TTC549 (cell line): ENCODE data around the gene POLD1.
"Not testable (repeated sequence)": the region's sequence is repeated elsewhere in the genome, so short reads cannot be mapped to it uniquely, and the experiment has no call there.

ENCODE experiments used
- FAIRE-seq: peaks from 2 replicates; lab custom pipeline; 2012; peaks lifted over from hg19 to GRCh38; lab: Jason Lieb, UNC

POLD1 gene

DNA sequence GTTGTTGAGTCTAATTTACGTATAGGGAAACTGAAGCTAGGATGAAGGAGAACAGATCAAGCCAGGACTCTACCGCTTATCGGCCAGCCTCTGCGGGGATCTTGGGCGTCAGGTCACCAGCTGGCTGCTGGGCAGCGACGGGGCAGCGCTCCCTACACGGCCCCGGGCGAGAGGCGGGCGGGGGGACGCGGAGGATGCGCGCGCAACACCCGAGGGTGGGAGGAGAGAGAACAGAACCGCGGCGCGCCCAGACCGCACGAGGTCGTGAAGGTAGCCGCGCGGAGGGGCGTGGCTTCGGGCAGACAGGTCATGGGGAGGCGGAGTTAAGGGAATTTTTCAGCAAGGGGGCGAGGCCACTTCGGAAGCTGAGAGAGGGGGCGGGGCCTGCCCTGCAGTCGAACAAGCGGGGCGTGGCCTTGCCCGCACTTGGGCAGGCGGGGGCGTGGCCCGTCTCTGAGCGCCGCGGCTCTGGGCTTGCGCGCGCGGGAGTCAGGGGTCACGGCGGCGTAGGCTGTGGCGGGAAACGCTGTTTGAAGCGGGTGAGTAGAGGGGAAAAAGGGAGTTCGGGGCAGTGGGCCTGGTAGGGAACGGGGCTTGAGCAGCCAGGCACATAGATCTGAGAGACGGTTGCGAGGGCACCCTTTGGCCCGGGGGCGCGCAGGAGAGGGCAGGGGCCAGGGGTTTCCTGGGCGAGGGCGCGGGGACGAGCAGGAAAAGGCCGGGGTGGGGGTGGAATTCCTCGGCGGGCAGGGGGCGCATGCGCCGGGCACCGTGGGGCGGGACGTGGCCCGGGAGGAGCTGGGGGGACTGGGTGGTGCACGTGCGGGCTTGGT, at the start of gene POLD1:
POLD1 (plus strand) TSS at position 496 of the 833 bp plus-strand sequence. CDS start 14,505 bp downstream, outside the sequence.
- peak; percentile 81 for FAIRE-seq

DNA sequence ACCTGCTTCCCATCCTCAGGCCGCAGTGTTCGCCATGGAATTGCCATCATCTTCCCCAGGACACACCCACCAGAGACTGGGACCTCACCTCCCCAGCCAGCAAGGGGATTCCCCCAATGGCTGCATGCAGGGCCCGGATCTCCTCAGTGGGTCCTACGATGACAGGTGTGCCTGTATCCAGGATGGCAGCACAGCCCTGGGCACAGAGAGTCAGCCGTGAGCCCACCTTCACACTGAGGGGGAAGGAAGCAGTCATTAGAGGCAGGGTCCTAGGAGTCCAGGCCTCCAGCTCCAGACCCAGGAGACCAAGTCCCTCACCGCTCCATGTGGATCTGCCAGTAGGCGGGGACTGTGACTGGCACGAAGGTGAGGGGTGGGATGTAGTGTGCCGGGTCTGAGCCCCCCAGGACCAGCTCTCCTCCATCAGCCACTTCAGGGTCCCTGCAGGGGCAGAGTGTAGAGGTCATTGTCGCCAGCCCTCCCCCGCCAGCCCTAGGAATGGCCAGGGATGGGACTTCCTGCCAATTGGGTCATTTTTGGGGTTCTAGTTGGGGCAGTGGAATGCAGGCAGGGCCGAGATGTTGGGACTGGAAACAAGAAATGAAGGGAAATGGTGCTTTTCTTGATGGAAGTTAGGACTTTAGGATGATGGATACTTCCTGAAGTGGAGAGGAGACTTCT, 49.3 kb upstream of the POLD1 start:
- FAIRE-seq, result no peak

DNA sequence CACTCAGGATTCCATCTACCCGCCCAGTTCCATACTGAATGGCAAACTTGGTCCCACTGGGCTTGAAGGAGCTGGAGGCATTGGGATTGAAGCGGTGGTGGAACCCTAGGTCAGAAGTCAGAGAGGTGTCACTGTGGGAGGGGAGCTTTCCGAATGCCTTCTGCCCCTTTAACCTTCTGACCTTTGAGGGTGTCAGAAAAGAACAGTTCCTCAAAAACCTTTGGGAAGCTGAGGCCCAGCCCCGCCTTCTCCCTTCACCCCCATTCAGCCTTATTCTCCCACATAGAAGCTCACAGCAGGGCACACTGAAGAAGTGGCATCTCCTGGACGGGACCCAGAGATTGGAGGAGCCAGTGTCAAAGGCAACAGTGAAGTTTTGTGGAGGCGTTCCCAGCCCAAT, 47.1 kb upstream of the POLD1 start:
- FAIRE-seq, result not testable (repeated sequence)

DNA sequence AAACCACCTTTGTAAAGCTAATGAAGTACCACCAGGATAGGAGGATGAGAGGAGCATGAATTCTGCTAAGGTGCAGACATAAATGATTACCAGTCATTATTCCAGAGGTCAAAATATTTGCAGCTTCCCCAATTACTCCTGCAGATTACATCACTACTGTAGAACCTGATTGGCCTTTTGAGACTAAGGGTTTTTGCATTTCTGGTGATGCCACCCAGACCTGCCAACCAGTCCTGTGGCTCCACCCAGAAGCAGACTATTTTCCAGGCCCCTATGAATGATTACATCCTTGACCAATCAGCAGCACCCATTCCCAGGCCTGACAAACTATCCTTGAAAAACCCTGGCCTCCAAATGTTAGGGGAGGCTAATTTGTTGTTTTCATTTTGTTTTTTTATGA, 43.8 kb upstream of the POLD1 start:
- no peak for FAIRE-seq

DNA sequence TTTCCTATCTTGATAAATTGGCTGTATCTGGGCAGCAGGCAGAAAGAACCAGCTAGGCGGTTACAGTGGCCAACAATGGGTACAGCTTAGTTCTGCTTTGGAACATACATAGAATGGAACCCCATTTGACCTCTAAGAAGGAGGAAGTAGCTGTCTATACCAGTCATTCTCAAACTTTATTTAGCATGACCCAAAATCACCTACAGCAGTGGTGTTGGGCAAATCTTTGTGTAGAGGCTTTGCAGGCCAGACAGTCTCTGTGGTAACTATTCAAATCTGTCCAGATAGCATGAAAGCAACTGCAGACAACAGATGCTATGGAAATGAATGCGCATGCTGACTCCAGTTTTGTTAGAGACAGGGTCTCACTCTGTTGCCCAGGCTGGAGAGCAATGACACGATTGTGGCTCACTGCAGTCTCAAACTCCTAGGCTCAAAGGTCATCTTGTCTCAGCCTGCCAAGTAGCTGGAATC, 43.0 kb upstream of the POLD1 start:
- FAIRE-seq, result no peak

DNA sequence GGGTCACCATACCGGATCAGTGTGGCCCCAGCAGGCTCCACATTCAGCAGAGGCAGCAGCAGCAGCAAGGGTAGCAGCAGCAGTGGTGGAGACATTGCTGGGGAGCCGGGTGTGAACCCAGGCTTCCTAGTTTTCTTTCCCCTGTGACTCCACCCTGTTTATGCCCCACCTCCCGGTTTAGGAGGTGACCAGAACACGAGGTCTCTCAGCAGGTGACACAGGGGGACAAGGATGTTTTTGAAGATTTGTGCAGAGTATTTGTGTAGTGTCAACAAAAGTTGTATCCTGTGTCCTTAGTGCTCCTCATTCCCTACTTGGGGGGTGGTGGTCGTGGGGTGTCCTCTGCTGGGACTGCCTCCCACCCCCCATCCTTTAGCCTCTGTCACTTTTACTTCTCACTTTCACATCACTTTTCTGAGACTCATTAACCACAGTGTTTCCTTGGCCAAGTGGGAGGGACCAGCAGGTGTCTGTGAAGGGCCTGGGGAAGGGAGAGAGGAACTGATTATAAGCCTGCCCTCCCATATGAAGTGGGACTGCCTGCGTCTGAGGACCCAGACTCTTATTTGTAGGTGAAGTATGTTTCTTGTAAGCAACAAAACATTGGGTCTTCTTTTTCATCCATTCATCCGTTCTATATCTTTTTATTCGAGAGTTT, 39.4 kb upstream of the POLD1 start:
- no peak for FAIRE-seq

DNA sequence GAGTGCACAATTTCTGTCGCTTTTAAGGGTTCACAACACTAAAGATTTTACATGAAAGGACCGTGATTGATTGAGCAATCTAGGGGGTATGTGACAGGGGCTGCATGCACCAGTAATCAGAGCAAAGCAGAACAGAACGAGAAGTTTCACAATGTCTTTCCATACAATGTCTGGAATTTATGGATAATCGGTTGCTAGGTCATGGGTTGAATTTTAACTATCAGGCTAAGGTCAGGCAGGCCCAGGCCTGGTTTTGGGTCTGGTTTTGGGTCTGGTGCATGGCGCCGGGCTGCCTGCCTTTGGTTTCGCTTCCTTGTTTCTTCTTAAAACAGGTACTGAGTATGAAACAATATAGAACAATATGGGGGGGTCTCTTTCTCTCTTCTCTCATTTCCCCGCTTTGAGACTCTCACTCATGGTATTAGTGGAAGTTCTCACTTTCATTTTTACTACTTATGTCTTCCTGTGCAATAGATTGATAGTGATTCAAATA, 37.0 kb upstream of the POLD1 start:
- not testable (repeated sequence) for FAIRE-seq

DNA sequence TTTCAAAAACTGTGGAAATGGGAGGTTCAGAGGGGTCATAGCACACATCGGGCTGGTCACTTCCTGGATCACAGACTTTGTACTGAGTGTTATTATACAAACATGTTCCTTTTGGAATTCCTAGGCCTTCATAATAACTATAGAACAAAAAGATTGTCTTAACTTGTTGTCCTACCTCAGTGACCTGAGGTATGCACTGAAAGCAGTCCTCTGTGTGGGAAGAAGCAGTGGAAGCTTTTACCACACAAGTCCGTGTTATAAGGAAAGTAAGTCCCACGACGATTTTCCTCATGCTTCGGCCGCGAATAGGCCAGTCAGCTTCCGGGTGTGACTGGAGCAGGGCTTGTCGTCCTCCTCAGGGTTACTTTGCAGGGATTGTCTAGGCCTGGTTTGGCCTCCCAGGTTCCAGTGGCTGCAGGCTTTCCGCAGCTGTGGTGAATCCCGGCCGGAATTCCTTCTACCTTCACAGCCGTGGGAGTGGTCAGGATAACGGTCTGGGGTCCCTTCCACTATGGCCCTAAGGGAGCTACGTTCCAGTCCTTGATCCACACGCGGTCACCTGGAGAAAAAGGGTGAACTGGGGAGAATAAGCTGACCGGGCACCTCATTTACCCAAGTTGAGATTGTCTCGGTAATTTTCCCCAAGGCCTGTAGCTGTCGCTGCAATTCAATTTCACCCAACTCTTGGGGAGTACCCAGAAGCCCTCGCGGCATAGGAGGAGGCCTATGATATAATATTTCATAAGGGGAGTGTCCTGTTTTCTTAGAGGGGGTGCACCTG, 34.7 kb upstream of the POLD1 start:
- no peak for FAIRE-seq

DNA sequence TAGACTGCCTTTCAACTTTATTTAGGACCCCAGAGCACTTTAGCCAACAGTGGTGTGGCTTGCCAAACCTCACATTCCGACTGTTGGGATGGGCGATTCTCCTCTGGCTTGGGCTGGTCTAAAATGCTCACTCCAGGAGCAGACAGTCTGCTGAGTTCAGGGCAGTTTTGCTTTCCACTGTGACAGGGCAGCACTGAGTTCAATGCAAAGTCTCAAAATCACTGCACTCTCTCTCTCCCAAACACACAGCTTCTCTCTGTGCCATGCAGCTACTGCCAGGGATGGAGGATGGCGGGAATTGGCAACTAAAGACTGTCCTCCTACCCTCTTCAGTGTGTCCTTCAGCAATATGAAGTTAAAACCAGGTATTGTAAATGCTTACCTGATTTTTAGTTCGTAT, 31.9 kb upstream of the POLD1 start:
- FAIRE-seq, result no peak

DNA sequence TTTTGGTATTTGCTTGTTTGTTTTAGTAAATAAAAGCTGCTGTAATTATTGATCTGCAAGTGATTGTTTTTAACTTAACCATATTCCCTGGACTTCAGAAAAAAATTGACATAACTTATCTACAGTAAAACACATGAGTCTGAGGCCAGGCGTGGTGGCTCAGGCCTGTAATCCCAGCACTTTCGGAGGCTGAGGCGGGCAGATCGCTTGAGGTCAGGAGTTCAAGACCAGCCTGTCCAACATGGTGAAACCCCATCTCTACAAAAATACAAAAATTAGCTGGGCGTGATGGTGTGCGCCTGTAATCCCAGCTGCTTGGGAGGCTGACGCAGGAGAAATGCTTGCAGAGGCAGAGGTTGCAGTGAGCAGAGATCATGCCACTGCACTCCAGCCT, 30.7 kb upstream of the POLD1 start:
- FAIRE-seq, result not testable (repeated sequence)

DNA sequence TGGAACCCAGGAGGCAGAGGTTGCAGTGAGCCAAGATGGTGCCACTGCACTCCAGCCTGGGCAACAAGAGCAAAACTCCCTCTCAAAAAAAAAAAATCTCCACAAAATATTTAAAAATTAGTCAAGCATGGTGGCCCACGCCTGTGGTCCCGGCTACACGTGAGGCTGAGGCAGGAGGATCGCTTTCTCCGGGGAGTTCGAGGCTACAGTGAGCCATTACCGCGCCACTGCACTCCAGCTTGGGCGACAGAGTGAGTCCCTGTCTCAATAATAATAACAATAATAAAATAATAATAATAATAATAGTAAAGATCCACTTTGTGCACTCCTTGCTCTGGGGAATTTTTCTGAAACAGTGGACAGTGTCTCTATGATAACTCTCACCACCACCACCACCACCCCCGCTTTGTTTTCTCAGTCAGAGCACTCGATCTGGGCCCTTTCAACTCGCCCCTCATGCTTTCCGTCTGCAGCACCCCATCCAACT, 27.4 kb upstream of the POLD1 start:
- no peak for FAIRE-seq

DNA sequence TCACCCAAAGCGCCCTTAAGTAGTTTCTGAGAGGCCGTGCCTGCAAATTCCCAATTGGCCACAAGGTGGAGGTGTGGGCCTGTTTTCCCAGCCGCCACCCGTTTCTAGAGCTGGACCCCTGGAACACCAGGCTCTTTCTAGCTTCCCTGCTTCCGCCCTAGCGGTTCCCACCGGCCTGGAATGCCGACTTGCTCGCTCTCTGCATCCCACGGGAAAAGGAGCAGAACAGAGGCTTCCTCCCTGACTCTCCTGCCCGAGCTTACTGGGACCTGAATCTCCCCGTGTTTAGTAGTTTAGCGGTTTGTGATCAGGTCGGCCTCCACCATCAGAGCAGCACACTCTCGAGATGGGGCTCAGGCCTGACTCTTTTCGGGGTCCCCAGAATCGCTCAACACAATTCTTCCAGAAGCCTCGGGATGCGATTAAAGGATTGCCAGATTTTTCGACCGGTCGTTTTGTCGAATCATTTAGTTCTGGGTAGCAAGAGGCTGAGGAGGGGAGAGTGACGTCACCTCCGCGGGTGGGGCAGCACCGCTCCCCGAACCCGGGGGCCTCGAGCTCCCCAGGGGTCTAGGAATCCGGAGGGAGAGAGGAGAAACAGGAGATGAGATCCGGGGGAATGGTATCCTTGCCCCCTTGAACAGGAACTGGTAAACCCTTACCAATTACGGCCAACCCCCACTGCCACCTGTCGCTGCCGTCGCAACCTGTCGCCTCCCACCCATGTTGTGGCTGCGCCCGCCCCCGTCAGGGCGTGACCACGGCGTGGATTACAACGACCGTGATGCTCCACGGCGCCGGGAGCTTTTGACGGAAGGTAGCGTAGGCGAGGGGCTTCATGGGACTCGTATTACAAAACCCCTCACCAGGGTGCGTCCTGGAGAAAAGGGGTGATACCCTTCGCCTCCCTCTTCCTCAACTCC, 26.7 kb upstream of the POLD1 start:
- FAIRE-seq, result no peak

DNA sequence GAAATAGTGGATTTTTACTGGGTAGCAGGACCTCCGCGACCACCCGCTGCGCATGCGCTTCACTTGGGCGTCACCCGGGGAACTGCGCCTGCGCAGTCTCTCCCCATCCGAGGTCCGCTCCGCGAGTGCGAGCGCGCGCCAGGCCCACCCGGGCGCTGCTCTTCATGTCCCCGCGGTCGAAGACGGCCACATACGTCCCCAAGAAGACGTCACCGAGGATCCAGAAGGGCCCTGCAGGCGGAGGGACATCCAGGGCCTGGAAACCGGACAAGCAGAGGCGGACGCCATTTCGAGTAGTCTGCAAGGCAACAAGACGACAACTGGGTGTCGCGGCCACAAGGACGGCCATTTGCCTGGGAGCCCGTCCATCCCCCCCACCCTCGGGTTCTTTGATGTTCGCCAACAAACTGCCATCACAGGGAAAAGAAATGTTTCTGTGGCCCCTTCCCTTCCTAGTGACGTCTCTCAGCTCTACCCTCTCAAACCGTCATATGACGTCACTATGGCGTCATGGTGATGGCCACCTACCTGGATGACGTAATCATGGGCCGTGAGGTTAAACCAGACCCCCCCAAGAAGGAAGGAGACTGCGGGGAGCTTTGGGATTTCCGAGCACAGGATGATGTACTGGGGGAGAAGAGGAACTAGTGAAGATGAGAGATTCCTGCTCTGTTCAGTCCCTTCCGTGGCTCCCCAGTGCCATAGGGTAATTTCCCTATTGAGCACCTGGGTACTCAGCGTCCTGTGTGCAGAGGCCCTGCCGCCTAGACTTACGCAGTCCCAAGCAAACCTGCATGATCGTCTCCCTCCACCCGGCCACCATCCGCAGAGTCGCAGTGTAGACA, 25.4 kb upstream of the POLD1 start:
- no peak for FAIRE-seq

DNA sequence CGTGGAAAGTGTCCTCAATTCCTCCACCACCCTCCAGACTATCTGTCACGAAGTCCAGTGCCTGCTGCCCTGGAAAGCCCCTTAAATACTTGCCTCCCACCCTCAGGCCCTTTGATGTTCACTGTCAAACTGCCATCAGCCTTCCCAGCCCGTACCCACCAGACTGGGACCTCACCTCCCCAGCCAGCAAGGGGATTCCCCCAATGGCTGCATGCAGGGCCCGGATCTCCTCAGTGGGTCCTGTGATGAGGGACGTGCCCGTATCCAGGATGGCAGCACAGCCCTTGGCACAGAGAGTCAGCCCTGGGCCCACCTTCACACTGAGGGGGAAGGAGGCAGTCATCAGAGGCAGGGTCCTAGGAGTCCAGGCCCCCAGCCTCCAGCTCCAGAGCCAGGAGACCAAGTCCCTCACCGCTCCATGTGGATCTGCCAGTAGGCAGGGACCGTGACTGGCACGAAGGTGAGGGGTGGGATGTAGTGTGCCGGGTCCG, 24.8 kb upstream of the POLD1 start:
- no peak for FAIRE-seq

DNA sequence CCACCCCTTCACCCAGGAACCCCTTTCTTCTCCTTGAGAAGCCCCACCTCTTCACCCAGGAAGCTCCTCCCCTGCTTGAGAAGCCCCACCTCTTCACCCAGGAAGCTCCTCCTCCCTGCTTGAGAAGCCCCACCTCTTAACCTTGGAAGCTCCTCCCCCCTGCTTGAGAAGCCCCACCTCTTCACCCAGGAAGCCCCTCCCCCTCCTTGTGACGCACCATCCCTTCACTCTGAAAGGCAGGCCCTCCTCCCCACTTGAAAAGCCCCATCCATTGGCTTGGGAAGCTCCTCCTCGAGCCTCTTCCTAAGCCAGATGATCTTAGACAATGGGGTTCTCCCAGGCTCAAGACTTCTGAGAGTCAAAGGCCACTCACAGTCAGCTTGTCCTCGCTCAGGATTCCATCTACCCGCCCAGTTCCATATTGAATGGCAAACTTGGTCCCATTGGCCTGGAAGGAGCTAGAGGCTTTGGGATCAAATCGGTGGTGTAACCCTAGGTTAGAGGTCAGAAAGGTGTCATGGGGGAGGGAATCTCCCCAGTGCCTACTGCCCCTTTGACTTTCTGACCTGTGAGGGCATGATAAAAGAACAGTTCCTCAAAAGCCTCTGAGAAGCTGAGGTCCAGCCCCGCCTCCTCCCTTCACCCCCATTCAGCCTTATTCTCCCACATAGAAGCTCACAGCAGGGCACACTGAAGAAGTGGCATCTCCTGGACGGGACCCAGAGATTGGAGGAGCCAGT, 22.7 kb upstream of the POLD1 start:
- no peak for FAIRE-seq

DNA sequence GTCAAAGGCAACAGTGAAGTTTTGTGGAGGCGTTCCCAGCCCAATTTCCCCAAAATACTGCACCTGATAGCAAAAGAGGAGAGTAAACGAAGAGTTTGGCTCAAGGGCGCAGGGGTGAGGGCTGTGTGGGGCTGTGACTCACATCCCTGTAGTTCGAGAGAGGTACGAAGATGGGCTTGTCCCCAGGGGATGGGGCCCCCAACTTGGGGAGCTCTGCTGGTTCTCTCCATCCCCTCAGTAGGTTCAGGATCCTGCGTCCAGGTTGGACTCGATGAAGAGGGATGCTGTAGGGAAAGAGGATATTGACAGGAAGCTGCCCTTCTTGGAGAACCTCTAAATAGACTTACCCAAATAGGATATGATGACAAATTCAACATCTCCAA, 22.1 kb upstream of the POLD1 start:
- no peak for FAIRE-seq

DNA sequence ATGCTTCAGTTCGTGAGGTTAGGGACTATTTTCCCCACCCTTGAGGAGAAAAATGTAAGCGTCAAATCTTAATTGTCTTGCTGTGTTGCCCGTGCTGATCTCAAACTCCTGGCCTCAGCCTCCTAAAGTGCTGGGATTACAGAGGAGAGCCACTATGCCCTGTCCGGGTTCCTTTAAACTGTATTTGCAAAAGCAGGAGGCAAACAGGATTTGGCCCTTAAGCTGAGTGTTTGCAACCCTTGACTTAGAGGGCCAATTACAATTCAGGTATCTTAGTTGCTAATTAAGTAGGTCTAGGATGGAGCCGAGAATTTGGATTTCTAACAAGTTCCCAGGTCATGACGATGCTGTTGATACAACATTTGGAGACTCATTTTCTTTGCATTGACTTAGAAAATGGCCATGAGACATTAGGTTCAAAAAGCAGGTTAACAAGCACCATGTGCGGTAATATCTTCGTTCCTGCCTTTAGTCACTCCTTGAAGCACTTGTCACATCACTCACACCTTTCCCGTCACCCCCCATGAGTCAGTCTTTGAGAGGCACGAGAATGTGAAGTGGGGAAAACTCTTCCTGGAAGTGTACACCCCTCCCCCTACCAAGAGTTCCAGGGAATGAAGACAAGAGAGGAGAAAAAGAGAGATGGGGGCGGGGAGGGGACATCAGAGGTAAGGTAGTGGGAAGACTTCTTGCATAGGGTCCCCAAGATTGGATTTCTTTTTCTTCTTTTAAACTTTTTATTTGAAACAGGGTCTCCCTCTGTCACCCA, 21.3 kb upstream of the POLD1 start:
- no peak for FAIRE-seq
